Suprapubic skin (tissue), 4 donors: ENCODE results near the gene C1orf50. TPM values are rescaled to one million over a fixed set of nuclear protein-coding genes. Genes with fewer than 3 reads are reported as not detected.
"Not testable (repeated sequence)": the region's sequence is repeated elsewhere in the genome, so short reads cannot be mapped to it uniquely, and the experiment has no call there.

Source experiments
- DNase-seq, 2 donors: peaks; one replicate each; pipeline ENCODE4 v3.0.0-alpha.2; 2019; ENCODE audit warnings: low spot score in 2 of 2
- H3K27ac ChIP-seq: fragments of 200-600 bp; sonication (generic); one replicate; pipeline ENCODE4 v1.5.1; 2019
- H3K27me3 ChIP-seq: fragments of 200-600 bp; sonication (generic); one replicate; pipeline ENCODE4 v1.5.1; 2019
- H3K36me3 ChIP-seq: fragments of 200-600 bp; sonication (generic); one replicate; pipeline ENCODE4 v1.5.1; 2019
- H3K4me1 ChIP-seq: fragments of 200-600 bp; sonication (generic); one replicate; pipeline ENCODE4 v1.5.1; 2019
- H3K4me3 ChIP-seq: fragments of 200-600 bp; sonication (generic); one replicate; pipeline ENCODE4 v1.5.1; 2019; ENCODE audit warnings: mild to moderate bottlenecking
- H3K9me3 ChIP-seq: fragments of 200-600 bp; sonication (generic); one replicate; pipeline ENCODE4 v1.5.1; 2019
- EP300 ChIP-seq: sonication (generic); formaldehyde crosslinking; IDR thresholded peaks from one replicate; pipeline ENCODE4 v1.6.1; 2017; ENCODE audit warnings: antibody characterized with exemption
- POLR2A ChIP-seq, 2 donors: fragments of 450-650 bp; IDR thresholded peaks; one replicate each; pipeline ENCODE4 v1.6.1; 2017; ENCODE audit warnings: antibody characterized with exemption in 2 of 2, mild to moderate bottlenecking in 2 of 2, moderate library complexity in 2 of 2
- POLR2AphosphoS5 ChIP-seq, 3 donors: sonication (generic); formaldehyde crosslinking; IDR thresholded peaks; one replicate each; pipeline ENCODE4 v1.6.1; 2017; ENCODE audit warnings: antibody characterized with exemption in 3 of 3
- WGBS: methylation state at CpG from one replicate; pipeline ENCODE4 v1.1.5; 2018; 5-methylcytosine and 5-hydroxymethylcytosine counted together
- total RNA-seq, 4 donors: library from RNA; depleted of rRNA; stranded (reverse); fragments of >200 nt; gene quantifications; one replicate each; pipeline ENCODE4 v1.1.0, GENCODE V29; 2016
- TF ChIP-seq, protein P1 (sequence below), 2 donors: fragments of 200-600 bp in 1 of 2; fragments of 450-650 bp in 1 of 2; sonication (generic) in 1 of 2; IDR thresholded peaks; one replicate each; pipeline ENCODE4 v1.5.1; 2016 to 2019; ENCODE audit warnings: antibody characterized with exemption in 2 of 2, mild to moderate bottlenecking in 1 of 2, moderate library complexity in 1 of 2

The C1orf50 gene
- total RNA-seq, 4 donors from 2014 or later = 2.2 to 7.6 (median 3.1) TPM

DNA sequence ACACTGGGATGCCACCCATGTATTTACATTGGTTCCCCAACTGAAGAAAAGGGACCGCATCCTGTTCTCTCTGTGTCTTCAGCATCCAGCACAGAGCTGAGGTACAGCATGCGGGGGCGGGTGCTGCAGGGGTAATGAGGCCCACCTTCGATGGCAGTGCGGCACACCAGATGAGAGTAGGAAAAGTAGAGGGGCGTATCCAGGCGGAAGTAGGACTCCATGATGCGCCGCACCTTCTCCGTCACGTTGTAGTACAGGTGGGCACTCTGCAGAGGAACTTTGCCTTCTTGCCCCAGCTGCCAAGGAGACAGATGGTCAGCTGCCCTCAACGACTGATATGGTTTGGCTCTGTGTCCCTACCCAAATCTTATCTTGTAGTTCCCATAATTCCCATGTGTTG lies 17.0 kb upstream of the C1orf50 start:
- H3K27me3 ChIP-seq = no peaks in the 10 kb centered on the region
- peak in 1 of 2 donors; percentile 31 for DNase-seq
- no peaks in the 10 kb centered on the region for H3K9me3 ChIP-seq
- H3K36me3 ChIP-seq = peaks cover 83% of the 10 kb centered on the region
- TF ChIP-seq, protein P1, sequence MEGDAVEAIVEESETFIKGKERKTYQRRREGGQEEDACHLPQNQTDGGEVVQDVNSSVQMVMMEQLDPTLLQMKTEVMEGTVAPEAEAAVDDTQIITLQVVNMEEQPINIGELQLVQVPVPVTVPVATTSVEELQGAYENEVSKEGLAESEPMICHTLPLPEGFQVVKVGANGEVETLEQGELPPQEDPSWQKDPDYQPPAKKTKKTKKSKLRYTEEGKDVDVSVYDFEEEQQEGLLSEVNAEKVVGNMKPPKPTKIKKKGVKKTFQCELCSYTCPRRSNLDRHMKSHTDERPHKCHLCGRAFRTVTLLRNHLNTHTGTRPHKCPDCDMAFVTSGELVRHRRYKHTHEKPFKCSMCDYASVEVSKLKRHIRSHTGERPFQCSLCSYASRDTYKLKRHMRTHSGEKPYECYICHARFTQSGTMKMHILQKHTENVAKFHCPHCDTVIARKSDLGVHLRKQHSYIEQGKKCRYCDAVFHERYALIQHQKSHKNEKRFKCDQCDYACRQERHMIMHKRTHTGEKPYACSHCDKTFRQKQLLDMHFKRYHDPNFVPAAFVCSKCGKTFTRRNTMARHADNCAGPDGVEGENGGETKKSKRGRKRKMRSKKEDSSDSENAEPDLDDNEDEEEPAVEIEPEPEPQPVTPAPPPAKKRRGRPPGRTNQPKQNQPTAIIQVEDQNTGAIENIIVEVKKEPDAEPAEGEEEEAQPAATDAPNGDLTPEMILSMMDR (IDR thresholded peaks at IDR 0.05) = no peak
- no peak for TF ChIP-seq EP300
- 94% methylated on average over 12 of the region's 12 CpGs for WGBS
- H3K4me3 ChIP-seq = no peak overlapping the region
- no peak overlapping the region for H3K27ac ChIP-seq
- H3K4me1 ChIP-seq = peaks cover 3% of the 10 kb centered on the region

DNA sequence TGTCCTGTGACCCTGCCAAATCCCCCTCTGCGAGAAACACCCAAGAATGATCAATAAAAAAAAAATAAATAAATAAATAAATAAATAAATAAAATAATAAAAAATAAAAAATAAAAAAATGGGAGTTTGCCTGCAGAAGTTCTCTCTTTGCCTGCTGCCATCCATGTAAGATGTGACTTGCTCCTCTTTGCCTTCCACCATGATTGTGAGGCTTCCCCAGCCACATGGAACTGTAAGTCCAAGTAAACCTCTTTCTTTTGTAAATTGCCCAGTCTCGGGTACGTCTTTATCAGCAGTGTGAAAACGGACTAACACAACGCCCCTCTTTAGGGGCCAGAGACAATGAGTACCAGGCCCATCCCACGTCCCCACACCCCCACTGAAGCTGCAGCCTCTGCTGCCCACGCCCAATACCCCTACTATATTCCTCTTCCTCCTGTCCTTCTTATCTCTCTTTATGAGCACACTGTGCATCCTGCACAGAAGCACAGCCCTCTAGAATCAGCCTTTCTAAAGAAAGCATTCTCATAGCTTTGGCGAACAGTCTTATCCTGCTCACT lies 15.5 kb upstream of the C1orf50 start:
- H3K27ac ChIP-seq, H3K9me3 ChIP-seq, H3K4me1 ChIP-seq, H3K27me3 ChIP-seq, H3K4me3 ChIP-seq: not testable (repeated sequence)
- WGBS = 96% methylated on average over 8 of the region's 8 CpGs
- DNase-seq = peak; percentile 11 to 58
- peaks cover 88% of the 10 kb centered on the region for H3K36me3 ChIP-seq

DNA sequence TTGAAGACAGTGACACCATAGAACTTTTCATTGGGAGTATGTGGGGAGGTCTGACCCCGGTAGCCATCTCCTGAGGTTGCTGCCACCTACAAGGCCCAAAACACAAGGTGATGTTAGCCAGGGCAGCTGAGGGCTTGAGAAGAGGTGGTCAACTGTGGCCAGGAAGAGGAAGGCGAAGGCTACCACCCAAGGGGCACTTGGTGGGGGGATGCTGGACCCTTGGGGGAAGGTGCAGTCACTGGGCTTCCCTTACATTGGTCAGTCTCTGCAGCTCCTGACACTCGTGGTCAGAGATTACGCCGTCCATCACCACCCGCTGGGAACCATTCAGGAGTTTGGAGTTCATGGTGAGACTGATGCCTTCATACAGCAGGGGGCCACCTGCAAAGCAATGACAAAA lies 14.8 kb upstream of the C1orf50 start:
- Histone ChIP-seq H3K4me1 (peaks cover 3% of the 10 kb centered on the region), H3K27me3 (no peaks in the 10 kb centered on the region), H3K4me3 (no peak overlapping the region), H3K27ac (no peak overlapping the region), H3K36me3 (peaks cover 83% of the 10 kb centered on the region), H3K9me3 (no peaks in the 10 kb centered on the region)
- 88% methylated on average over 6 of the region's 6 CpGs for WGBS
- TF ChIP-seq, protein P1 (IDR thresholded peaks at IDR 0.05) = no peak
- TF ChIP-seq POLR2AphosphoS5 (IDR thresholded peaks at IDR 0.05) (no peak), POLR2A (IDR thresholded peaks at IDR 0.05) (no peak), EP300 (no peak)
- DNase-seq = peak; percentile 22 to 54

DNA sequence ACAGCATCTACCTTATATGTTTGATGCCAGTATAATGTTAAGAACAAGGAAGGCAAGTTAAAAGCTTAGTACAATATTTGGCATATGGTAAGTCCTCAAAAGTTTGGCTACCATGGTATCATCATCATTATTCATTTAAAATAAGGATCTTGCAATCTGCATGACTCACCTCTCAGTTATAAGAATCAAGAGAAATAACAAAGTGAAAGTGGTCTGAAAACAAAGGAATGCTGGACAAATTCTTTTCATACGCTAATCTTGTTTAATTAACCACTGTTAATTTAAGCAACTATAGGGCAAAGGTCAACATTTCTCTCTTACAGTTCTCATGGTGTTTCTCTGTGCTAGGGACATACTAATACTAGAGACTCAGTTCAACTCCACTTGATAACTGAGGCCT lies 14.0 kb upstream of the C1orf50 start:
- Histone ChIP-seq H3K27ac (no peak overlapping the region), H3K27me3 (no peaks in the 10 kb centered on the region), H3K4me3 (no peak overlapping the region), H3K9me3 (no peaks in the 10 kb centered on the region), H3K4me1 (peaks cover 3% of the 10 kb centered on the region), H3K36me3 (peaks cover 83% of the 10 kb centered on the region)
- DNase-seq = no peak
- TF ChIP-seq, protein P1 (IDR thresholded peaks at IDR 0.05) = no peak
- TF ChIP-seq POLR2AphosphoS5 (IDR thresholded peaks at IDR 0.05) (no peak), EP300 (no peak), POLR2A (IDR thresholded peaks at IDR 0.05) (no peak)
- 83% methylated on average over 1 of the region's 1 CpG for WGBS

DNA sequence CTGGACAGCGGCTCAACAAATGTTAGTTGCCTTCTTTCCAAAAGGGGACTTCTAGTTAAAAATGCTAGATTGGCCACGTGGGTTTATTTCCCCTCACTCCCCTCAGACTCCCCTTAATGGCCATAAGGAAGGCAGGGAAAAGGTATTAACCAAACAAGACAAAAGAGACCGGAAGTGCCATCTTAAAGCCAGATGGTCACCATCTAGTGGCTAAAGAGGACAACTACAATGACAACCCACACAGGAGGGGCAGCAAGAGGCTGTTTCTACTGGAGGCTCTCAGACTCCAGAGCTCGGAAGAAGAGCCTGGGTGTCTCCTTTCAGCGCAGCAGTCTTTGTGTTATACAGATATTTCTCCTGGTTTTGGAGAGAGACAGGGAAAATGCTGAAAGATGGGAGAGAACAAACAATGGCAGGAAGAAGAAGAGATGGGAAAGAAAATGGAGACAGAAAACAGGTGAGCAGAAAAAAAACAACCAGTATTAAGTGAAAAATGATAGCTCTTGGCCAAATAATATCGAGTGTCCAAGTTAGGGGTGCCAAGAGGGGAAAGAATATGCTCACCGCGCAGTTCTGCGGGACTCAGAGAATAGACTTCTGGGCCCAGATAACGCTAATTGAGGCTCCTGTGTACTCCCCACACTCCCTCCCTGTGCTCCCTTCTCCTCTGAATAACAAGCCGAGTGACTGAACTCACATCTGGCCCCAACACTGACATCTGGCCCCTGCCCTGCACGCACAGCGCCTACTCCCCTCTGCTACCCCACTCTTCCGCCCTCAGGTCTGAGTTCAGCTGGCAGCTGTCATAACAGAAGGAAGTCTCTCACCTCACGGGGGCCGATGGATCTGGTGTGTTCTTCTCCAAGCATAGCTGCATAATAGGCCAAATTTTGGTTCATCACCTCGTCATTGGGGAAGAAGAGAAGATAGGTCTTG lies 9.8 kb upstream of the C1orf50 start:
- Histone ChIP-seq H3K4me3 (no peak overlapping the region), H3K4me1 (peaks cover under 1% of the 10 kb centered on the region), H3K27me3 (no peaks in the 10 kb centered on the region), H3K36me3 (peaks cover 66% of the 10 kb centered on the region), H3K9me3 (no peaks in the 10 kb centered on the region), H3K27ac (no peak overlapping the region)
- peak in 1 of 2 donors; percentile 35 for DNase-seq
- TF ChIP-seq EP300 (no peak), POLR2AphosphoS5 (IDR thresholded peaks at IDR 0.05) (no peak), POLR2A (IDR thresholded peaks at IDR 0.05) (no peak)
- TF ChIP-seq, protein P1 (IDR thresholded peaks at IDR 0.05) = peak; percentile 36 to 55
- 78% methylated on average over 17 of the region's 17 CpGs for WGBS
